T1000 (cell line): Measurements from ENCODE around the gene PCSK1.
"Not testable (repeated sequence)": the region's sequence is repeated elsewhere in the genome, so short reads cannot be mapped to it uniquely, and the experiment has no call there.

Source experiments
- DNase-seq: peaks from one replicate; lab custom pipeline; 2025; ENCODE audit warnings: mixed read lengths; lab: John Stamatoyannopoulos, UW

PCSK1 gene

DNA sequence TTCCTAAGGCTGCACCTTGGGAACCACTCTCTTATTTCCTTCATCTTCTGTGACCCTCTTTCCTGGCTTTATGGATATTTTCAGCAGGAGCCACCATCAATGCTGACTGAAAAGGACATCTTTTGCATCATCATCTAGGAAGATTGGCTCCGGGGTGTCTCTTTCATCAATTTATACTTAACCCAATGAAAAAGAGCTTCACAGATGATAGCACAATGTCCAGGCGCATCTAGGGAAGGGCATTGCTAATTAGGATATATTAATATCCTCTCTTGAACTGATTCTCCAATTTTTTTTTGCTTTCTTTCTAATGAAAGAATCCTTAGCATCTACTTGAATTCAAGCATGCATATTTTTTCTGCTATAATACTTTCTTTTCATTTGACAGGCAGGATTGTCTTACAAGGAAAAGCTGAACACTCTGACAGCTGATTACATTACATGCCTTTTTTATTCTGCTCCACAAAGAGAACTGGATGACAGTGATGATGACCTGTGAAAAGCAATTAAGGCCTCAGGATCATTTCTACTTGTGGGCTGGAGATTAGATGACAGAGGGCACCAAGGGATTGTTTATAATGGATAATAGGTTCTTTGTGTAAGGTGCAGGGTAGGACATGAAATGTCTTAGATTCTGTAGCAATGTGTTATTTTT lies 60.2 kb downstream of the PCSK1 start:
- no peak for DNase-seq

- DNase-seq: no peak
Measured at GRCh38 chr5:96370976-96371375, 62.1 kb downstream of the PCSK1 start.

- DNase-seq: not testable (repeated sequence)
Measured at GRCh38 chr5:96367337-96367736, 65.7 kb downstream of the PCSK1 start.

- no peak for DNase-seq
Measured at GRCh38 chr5:96354237-96354636, 78.8 kb downstream of the PCSK1 start.

DNA sequence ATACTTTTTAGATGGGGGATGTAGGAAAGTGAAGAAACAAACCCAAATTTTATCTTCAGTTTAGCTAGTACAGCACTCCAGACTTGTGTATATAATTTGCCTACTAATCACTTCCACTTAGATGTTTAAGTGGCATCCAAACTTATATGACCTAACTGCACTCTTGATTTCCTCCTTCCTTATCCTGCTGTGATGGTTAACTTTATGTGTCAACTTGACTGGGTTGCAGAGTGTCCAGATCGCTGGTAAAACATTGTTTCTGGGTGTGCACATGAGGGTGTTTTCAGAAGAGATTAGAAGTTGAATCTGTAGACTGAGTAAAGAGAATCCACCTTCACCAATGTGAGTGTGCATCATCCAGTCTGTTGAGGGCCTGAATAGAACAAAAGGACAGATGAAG lies 79.8 kb downstream of the PCSK1 start:
- DNase-seq: no peak

GRCh38 chr5:96350678-96351077 lies 82.4 kb downstream of the PCSK1 start:
- no peak for DNase-seq

GRCh38 chr5:96348536-96348935 lies 84.5 kb downstream of the PCSK1 start:
- no peak for DNase-seq

- DNase-seq: no peak
Measured at GRCh38 chr5:96347502-96348292, 85.4 kb downstream of the PCSK1 start.

- no peak for DNase-seq
Measured at GRCh38 chr5:96344678-96345577, 88.1 kb downstream of the PCSK1 start.

- no peak for DNase-seq
Measured at GRCh38 chr5:96343094-96343493, 90.0 kb downstream of the PCSK1 start.

- DNase-seq: no peak
Measured at GRCh38 chr5:96342581-96342980, 90.5 kb downstream of the PCSK1 start.
